ENCODE measurements around the gene MED27. TPM values are rescaled to one million over a fixed set of nuclear protein-coding genes. Genes with fewer than 3 reads are reported as not detected.

The MED27 gene
- total and polyA plus RNA-seq, 2 of the 4 experiments (the other 2 are of a cell fraction), result 50.2 to 63.4 TPM

- BruUV-seq (replicated peaks), result no TSS peak
- no peak overlapping the region for H3K4me3 ChIP-seq (ENCODE audit: insufficient read depth, low read depth, low read length)
- WGBS, 2 experiments (ENCODE audit: extremely low coverage in 2 of 2, insufficient read length in 1 of 2), result 100% methylated on average over 2 of the region's 25 CpGs; no CpG with 5 or more reads in 1 of the 2 experiments
- H3K4ac ChIP-seq (ENCODE audit: low read depth, low read length), result no peak overlapping the region
- H3K36me3 ChIP-seq (ENCODE audit: control insufficient read depth, insufficient read depth, low read length), result no peaks in the 10 kb centered on the region
- no peak overlapping the region for H4K8ac ChIP-seq (ENCODE audit: low read depth in 2 of 2, low read length in 2 of 2)
- H3K9me1 ChIP-seq (ENCODE audit: insufficient read depth, low read length), result no peaks in the 10 kb centered on the region
- no peak overlapping the region for H2BK120ac ChIP-seq (ENCODE audit: low read depth, low read length)
- ChIA-PET CTCF (interaction anchor here (0.8 kb wide), 1 partner anchor 13 kb away, joined by 3 read pairs; no protein-coding TSS in a partner anchor), POLR2A (ENCODE audit: unreplicated experiment) (no interaction called here)
- no peak overlapping the region for H2AK5ac ChIP-seq (ENCODE audit: low read depth, low read length)
- dilution Hi-C loops (cut with HindIII; ENCODE audit: low sequenced_read_pairs, unreplicated experiment) (no loop called here), intact Hi-C loops (cut with micrococcal nuclease) (no loop called here), in situ Hi-C loops (cut with MboI; ENCODE audit: low sequenced_read_pairs) (no loop called here)
- no peak overlapping the region for H3K56ac ChIP-seq (ENCODE audit: extremely low read depth, insufficient read depth, low read length)
- no peak for TF ChIP-seq USF2 (IDR thresholded peaks at IDR 0.05; ENCODE audit: low read depth, low read length)
- TF ChIP-seq, protein P1, sequence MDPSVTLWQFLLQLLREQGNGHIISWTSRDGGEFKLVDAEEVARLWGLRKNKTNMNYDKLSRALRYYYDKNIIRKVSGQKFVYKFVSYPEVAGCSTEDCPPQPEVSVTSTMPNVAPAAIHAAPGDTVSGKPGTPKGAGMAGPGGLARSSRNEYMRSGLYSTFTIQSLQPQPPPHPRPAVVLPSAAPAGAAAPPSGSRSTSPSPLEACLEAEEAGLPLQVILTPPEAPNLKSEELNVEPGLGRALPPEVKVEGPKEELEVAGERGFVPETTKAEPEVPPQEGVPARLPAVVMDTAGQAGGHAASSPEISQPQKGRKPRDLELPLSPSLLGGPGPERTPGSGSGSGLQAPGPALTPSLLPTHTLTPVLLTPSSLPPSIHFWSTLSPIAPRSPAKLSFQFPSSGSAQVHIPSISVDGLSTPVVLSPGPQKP (IDR thresholded peaks at IDR 0.05; ENCODE audit: borderline replicate concordance, low read depth, low read length), result no peak
- no peak for TF ChIP-seq FOS (IDR thresholded peaks at IDR 0.05; ENCODE audit: low read depth, low read length)
- TF ChIP-seq MAZ (IDR thresholded peaks at IDR 0.05; ENCODE audit: borderline replicate concordance, low read depth, low read length), result no peak
- TF ChIP-seq CHD1 (IDR thresholded peaks at IDR 0.05; ENCODE audit: low read depth, low read length), result no peak
- TF ChIP-seq RFX5 (IDR thresholded peaks at IDR 0.05; ENCODE audit: low read depth, low read length), result no peak
- TF ChIP-seq BHLHE40 (IDR thresholded peaks at IDR 0.05; ENCODE audit: low read depth, low read length), result no peak
- TF ChIP-seq SMC3 (IDR thresholded peaks at IDR 0.05; ENCODE audit: low read depth, low read length), result no peak
- TF ChIP-seq POLR2A (IDR thresholded peaks at IDR 0.05; ENCODE audit: low read depth, low read length), result no peak
- no peak for TF ChIP-seq CTCF (conservative IDR thresholded peaks at IDR 0.05; ENCODE audit: low read depth, low read length)
- no peak overlapping the region for H2BK20ac ChIP-seq (ENCODE audit: low read depth, low read length)
- H2BK15ac ChIP-seq (ENCODE audit: low read depth, low read length), result no peak overlapping the region
- no peak overlapping the region for H2AK9ac ChIP-seq (replicated peaks; ENCODE audit: low read depth, low read length, poor library complexity)
- H3K27ac ChIP-seq (ENCODE audit: insufficient read depth, low read length), result no peak overlapping the region
- H4K5ac ChIP-seq (ENCODE audit: low read depth, low read length), result no peak overlapping the region
- no peak overlapping the region for H3K14ac ChIP-seq (replicated peaks; ENCODE audit: low read depth, low read length)
- no peak overlapping the region for H3K18ac ChIP-seq (ENCODE audit: low read depth, low read length)
- ATAC-seq (ENCODE audit: low read depth) (no peak), DNase-seq (no peak)
- H2BK5ac ChIP-seq (ENCODE audit: low read depth, low read length, poor library complexity, severe bottlenecking), result no peak overlapping the region
- no peak overlapping the region for H4K91ac ChIP-seq (ENCODE audit: insufficient read depth, low read depth, low read length)
- H3K4me2 ChIP-seq (ENCODE audit: low read depth, low read length), result no peak overlapping the region
- no peak overlapping the region for H3K23ac ChIP-seq (ENCODE audit: low read depth, low read length)
- no peak overlapping the region for H2AFZ ChIP-seq (replicated peaks; ENCODE audit: low read length, poor library complexity)
- no peaks in the 10 kb centered on the region for H3K79me1 ChIP-seq (ENCODE audit: low read depth in 1 of 2, low read length in 2 of 2)
- H3K9me3 ChIP-seq (ENCODE audit: control insufficient read depth, insufficient read depth, low read length), result no peaks in the 10 kb centered on the region
- no peaks in the 10 kb centered on the region for H3K4me1 ChIP-seq (ENCODE audit: control insufficient read depth, insufficient read depth, low read length)
- H3K27me3 ChIP-seq (ENCODE audit: control insufficient read depth, insufficient read depth, low read length), result peaks cover 45% of the 10 kb centered on the region
- no peak overlapping the region for H3K9ac ChIP-seq (ENCODE audit: low read depth, low read length)
- peaks cover 11% of the 10 kb centered on the region; the same call in 1 of the 2 replicates for H4K20me1 ChIP-seq (ENCODE audit: insufficient read depth, low read length)
These were observed 238.6 kb downstream of the MED27 start for GRCh38 chr9:131840751-131841702.
